IMR-90 (cell line): ENCODE results near the gene ARHGEF26.

Source experiments
- BHLHE40 ChIP-seq: fragments of 150-350 bp; IDR thresholded peaks from 2 replicates; pipeline ENCODE4 v1.6.1; 2016; ENCODE audit warnings: mild to moderate bottlenecking, low read depth, low read length
- CHD1 ChIP-seq: IDR thresholded peaks from 2 replicates; pipeline ENCODE4 v1.6.1; 2012; ENCODE audit warnings: low read depth, low read length, improper control_type of control experiment
- MAFK ChIP-seq: IDR thresholded peaks from 2 replicates; pipeline ENCODE4 v1.6.1; 2012; ENCODE audit warnings: low read depth, low read length, improper control_type of control experiment
- MAZ ChIP-seq: IDR thresholded peaks from 2 replicates; pipeline ENCODE4 v1.6.1; 2012; ENCODE audit warnings: low read depth, mild to moderate bottlenecking, low read length, improper control_type of control experiment, moderate library complexity, borderline replicate concordance
- MXI1 ChIP-seq: IDR thresholded peaks from 2 replicates; pipeline ENCODE4 v1.6.1; 2012; ENCODE audit warnings: low read depth, mild to moderate bottlenecking, low read length, moderate library complexity, borderline replicate concordance
- POLR2A ChIP-seq: IDR thresholded peaks from 2 replicates; pipeline ENCODE4 v1.6.1; 2012; ENCODE audit warnings: mild to moderate bottlenecking, low read depth, low read length
- RAD21 ChIP-seq: IDR thresholded peaks from 2 replicates; pipeline ENCODE4 v1.6.1; 2012; ENCODE audit warnings: low read length, improper control_type of control experiment
- RCOR1 ChIP-seq: IDR thresholded peaks from 2 replicates; pipeline ENCODE4 v1.6.1; 2012; ENCODE audit warnings: mild to moderate bottlenecking, low read length, improper control_type of control experiment; ENCODE audit not compliant: insufficient replicate concordance
- USF2 ChIP-seq: fragments of 150-350 bp; IDR thresholded peaks from 2 replicates; pipeline ENCODE4 v1.6.1; 2017; ENCODE audit warnings: mild to moderate bottlenecking, antibody characterized with exemption, low read length, low read depth
- TF ChIP-seq, protein P1 (sequence below): conservative IDR thresholded peaks from 2 replicates; pipeline ENCODE4 v1.5.1; 2012; ENCODE audit warnings: mild to moderate bottlenecking, low read depth, low read length, improper control_type of control experiment

DNA sequence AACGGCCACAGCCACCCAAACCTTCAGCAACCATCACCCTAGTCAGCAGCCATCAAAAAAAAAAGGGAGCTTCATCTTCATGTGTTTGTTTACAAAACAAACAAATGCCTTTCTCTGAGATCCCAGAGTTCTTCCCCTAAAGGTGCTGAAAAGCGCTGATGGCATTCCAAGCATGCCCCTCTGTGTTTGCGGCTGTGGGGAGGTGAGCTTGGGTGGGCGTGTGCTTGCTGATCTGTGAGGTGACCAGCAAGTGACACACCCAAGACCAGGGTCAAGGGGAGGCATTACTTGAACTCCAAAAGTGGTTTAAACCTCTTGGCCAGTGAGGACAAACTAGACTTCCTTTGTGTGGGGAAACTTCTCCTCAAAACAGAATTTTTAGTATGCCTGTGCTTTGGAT lies 121.6 kb downstream of the ARHGEF26 start:
- TF ChIP-seq RAD21, result no peak
- TF ChIP-seq, protein P1, sequence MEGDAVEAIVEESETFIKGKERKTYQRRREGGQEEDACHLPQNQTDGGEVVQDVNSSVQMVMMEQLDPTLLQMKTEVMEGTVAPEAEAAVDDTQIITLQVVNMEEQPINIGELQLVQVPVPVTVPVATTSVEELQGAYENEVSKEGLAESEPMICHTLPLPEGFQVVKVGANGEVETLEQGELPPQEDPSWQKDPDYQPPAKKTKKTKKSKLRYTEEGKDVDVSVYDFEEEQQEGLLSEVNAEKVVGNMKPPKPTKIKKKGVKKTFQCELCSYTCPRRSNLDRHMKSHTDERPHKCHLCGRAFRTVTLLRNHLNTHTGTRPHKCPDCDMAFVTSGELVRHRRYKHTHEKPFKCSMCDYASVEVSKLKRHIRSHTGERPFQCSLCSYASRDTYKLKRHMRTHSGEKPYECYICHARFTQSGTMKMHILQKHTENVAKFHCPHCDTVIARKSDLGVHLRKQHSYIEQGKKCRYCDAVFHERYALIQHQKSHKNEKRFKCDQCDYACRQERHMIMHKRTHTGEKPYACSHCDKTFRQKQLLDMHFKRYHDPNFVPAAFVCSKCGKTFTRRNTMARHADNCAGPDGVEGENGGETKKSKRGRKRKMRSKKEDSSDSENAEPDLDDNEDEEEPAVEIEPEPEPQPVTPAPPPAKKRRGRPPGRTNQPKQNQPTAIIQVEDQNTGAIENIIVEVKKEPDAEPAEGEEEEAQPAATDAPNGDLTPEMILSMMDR, result no peak
- TF ChIP-seq MAFK, result no peak
- no peak for TF ChIP-seq BHLHE40
- TF ChIP-seq MXI1, result no peak
- no peak for TF ChIP-seq USF2
- no peak for TF ChIP-seq POLR2A
- TF ChIP-seq MAZ, result no peak
- no peak for TF ChIP-seq RCOR1
- no peak for TF ChIP-seq CHD1
